Activated CD8-positive, alpha-beta memory T cell treated with anti-CD3 and anti-CD28 coated beads for 48 hours (primary cell): ENCODE results near the gene SEC24D.

Source experiments
- DNase-seq, 3 experiments: peaks; one replicate each; pipeline ENCODE4 v3.0.0-alpha.2; 2020; ENCODE audit warnings: low read depth in 2 of 3, low spot score in 2 of 3

SEC24D gene

DNA sequence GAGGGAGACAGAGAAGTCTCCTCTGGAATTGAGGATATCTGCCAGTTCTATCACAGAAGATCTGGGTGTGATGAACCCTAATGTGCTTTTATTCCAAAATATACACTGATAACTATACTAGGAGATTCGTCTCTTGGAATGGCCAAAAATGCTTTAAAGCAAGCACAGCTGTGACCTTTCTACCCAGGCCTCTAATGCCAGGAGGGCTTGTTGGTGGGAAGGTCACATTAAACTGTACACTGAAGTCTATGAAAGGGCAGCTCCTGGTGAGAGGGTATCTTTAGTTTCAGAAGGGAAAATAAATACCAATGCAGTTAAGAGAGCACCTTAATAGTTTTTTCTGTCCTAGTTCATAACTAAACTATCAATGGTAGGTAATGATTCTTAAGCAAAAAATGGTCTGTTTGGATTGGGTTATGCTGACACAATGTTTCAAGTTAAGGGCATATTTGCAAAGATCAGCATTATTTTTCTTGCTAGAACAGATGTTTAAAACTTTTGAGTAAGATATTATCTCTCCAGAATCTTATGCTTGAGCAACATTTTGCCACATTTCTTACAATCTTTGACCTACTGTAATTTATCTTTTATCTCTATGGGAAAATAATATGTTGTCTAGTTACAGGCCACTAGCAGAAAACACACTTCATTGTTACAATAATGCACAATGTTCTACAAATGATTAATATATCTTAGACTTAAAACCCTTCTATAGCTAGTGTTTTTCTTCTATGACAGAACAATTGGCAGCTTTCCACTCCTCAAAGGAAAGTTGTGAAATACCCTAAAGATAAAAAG is 59.6 kb downstream of the SEC24D start:
- DNase-seq: no peak

- DNase-seq: no peak
Observed at GRCh38 chr4:118775405-118775804, 60.5 kb downstream of the SEC24D start.

GRCh38 chr4:118774989-118775388 is 60.9 kb downstream of the SEC24D start:
- DNase-seq: no peak

GRCh38 chr4:118774321-118774720 is 61.6 kb downstream of the SEC24D start:
- no peak for DNase-seq

GRCh38 chr4:118773429-118773792 is 62.5 kb downstream of the SEC24D start:
- no peak for DNase-seq

GRCh38 chr4:118772767-118773428 is 63.0 kb downstream of the SEC24D start:
- DNase-seq: no peak

DNA sequence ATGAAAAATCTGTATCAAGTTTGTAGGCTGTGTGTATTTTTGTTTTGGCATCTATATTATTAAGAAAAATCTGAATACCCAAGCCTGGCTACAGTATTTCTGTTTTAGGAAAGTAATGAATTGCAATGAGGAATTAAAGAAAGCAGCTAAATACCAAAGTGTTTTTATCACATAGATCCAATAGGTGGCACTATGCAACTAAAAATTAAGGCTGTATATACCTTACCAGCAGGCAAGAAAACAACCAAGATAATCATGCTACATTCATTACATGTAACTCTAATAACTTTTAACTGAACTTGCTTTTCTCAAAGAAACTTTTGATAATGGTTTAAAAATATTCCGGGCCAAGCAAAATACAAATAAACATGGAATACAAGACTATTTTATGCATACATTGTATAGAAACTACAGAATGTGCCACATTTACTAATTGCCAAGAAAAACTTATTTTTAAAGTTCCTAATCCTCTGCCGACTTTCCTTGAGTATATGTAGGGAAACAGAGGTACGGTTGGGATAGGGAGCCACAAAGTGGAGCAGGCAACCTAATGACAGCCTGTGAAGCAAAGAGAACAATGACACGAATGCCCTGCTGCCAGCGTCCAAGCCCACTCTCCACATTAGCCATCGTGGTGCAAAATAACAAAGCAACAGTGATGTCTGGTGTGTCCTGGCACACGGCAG is 63.7 kb downstream of the SEC24D start:
- DNase-seq: no peak

- DNase-seq: no peak
Observed at GRCh38 chr4:118770741-118771187, 65.2 kb downstream of the SEC24D start.

- no peak for DNase-seq
Observed at GRCh38 chr4:118769161-118769560, 66.8 kb downstream of the SEC24D start.

DNA sequence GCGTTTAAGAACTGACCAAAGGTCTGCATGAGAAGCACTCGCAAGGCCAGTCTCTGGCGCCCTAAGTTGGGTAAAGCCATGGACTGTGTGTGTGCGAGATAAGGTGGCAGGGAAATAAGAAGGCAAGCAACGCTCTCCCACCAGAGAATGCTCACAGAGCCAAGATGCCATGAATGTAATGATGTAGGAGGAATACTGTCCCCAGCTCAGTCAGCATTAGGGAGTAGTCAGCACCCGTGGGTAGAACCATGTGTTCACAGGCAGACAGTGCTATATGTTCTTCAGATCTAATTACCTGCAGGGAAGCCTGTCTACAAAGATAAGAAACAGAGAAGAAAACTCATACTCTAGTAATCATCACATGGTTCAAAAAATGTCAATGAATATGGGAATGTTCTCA is 68.8 kb downstream of the SEC24D start:
- no peak for DNase-seq

DNA sequence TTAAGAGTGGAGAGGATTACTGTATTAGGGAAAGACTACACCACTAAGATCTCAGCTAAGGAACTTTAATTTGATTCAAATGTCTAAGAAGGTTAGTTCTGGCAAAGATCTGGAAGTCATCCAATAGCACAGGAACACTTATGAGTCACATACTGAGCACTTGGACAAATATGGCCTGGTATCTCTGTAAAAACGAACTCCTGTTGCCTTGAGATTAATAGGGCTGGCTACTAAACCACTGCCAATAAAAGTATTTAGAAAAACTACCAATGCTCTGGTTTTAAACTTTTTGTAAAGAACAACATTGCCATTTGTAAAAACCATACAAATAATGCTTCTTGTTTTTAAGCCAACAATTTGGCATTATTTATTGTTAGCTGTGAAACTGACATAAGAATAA is 70.5 kb downstream of the SEC24D start:
- no peak for DNase-seq

DNA sequence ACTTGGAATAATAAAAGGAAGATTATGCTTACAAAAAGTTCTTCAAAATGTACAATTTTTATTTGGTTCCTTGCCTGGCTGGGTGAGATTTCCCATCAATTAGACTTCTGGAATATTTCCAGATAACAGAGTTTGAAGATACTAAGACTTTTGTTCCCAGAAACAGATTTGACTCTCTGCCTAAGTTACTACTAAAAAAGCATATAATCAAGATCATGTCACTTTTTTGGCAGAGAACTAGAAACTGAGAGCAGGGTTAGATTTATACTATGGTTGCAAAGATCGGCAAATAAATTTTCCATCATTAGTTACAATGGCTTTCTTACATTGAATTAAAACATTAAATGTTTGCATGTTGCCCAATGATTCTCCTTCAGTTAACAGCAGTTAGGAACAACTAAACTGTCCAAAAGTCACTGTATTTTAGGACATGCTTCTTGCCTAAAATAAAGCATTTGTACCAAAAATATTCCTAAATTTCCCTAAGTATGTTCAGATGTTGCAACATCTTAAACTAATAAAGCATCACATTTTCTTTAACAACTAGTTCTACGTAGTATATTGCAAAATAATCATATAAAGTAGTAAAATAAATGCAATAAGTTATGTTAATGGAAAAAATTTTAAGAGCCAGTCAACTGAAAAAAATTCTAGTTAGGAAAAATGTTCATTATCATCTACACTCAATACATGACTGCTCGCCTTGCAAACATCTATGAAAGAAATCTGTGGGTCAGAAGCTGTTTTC is 73.0 kb downstream of the SEC24D start:
- DNase-seq: no peak

- DNase-seq: no peak
Observed at GRCh38 chr4:118762155-118762554, 73.8 kb downstream of the SEC24D start.

GRCh38 chr4:118761397-118762016 is 74.4 kb downstream of the SEC24D start:
- DNase-seq: no peak

GRCh38 chr4:118760493-118760892 is 75.4 kb downstream of the SEC24D start:
- DNase-seq: no peak

- no peak for DNase-seq
Observed at GRCh38 chr4:118760092-118760491, 75.8 kb downstream of the SEC24D start.

DNA sequence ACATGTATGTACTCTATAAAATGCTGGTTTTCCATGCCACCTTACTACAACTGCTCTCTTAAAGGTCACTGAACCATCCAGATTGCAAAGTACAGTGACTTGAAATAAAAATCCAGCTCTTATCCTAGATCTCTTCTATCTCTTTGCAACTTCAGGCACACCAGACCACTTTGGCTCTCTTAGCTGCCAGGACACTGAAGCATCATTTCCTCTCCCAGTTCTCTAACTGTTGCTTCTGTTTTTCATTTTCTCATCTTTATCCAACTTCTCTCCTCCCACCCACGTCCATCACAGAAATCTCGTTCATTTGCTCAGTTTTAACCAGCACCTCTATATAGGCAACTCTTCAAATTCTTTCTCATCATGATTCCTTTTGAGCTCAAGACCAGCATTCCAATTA is 76.4 kb downstream of the SEC24D start:
- DNase-seq: no peak

GRCh38 chr4:118758293-118758692 is 77.6 kb downstream of the SEC24D start:
- DNase-seq: no peak

DNA sequence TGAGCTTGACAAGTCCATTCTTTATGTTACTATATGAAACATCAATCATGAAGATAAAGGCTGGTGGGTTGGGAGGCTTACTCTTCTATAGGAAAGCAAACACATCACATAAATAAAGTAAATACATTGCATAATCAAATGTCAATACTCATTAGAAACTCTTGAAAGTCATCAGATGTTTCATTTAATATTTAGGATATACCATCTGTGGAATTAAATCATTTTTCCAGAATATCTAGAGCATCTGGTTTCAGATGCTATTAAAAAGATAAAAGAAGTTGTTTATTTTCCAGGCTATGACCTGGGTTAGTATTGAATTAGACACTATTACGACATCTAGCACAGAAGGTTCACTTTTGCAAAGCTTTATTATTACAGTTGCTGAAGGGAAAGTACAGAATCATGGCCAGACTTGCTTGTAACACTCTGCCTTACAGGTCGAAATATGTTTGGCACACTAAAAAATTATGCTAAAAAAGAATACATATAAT is 78.1 kb downstream of the SEC24D start:
- DNase-seq: no peak

GRCh38 chr4:118756958-118757357 is 79.0 kb downstream of the SEC24D start:
- DNase-seq: no peak

- no peak for DNase-seq
Observed at GRCh38 chr4:118756429-118756828, 79.5 kb downstream of the SEC24D start.
